Loucy (cell line): ENCODE data around the gene HNF4A.

Experiments
- CTCF ChIP-seq: fragments of 200-600 bp; sonication (generic); conservative IDR thresholded peaks from 2 replicates; pipeline ENCODE4 v1.5.1; 2014; ENCODE audit warnings: mild to moderate bottlenecking, antibody characterized with exemption, low read length
- EZH2phosphoT487 ChIP-seq: fragments of 200-600 bp; IDR thresholded peaks from 2 replicates; pipeline ENCODE4 v1.6.1; 2018; ENCODE audit warnings: antibody characterized with exemption, mild to moderate bottlenecking, moderate library complexity, borderline replicate concordance

GRCh38 chr20:44326391-44327159 is 28.9 kb upstream of the HNF4A start:
- TF ChIP-seq CTCF (no peak), EZH2phosphoT487 (no peak)
